ENCODE results near the gene KIF2C. TPM values are rescaled to one million over a fixed set of nuclear protein-coding genes. Genes with fewer than 3 reads are reported as not detected.
"Not testable (repeated sequence)": the region's sequence is repeated elsewhere in the genome, so short reads cannot be mapped to it uniquely, and the experiment has no call there.

KIF2C gene
- total and polyA plus RNA-seq, 4 experiments from 2014 or later = 0.16 to 1.5 (median 1.4) TPM; not detected in 1

- H3K36me3 Mint-ChIP-seq = no peaks in the 10 kb centered on the region
- Histone ChIP-seq H3K27me3 (ENCODE audit: insufficient read depth, low read length) (no peaks in the 10 kb centered on the region), H3K36me3 (ENCODE audit: insufficient read depth, low read length) (no peaks in the 10 kb centered on the region), H3K27ac (ENCODE audit: low read depth, low read length) (no peak overlapping the region), H3K4me3 (ENCODE audit: low read length in 2 of 2) (no peak overlapping the region), H3K9me3 (ENCODE audit: control insufficient read depth in 1 of 2, low read length in 2 of 2) (no peaks in the 10 kb centered on the region), H3K4me1 (ENCODE audit: insufficient read depth, low read length) (peaks cover 22% of the 10 kb centered on the region)
- ChIA-PET POLR2A (ENCODE audit: partially characterized antibody) (interaction anchor here (8.5 kb wide), 1 partner anchor 42 kb away, joined by 122 read pairs; the partner anchor contains the start of gene RPS8), CTCF (ENCODE audit: partially characterized antibody) (interaction anchor here (1.1 to 9.9 kb wide), 4 partner anchors 16 to 759 kb away, joined by 3 to 175 read pairs (median 4); no protein-coding TSS in a partner anchor)
- intact Hi-C loops (cut with micrococcal nuclease) = loop anchor here (5.0 kb wide), 3 partner anchors 74 to 759 kb away; partner anchors contain the start of genes BTBD19, DYNLT4, HECTD3 and TESK2
- no peaks in the 10 kb centered on the region for H3K27me3 Mint-ChIP-seq
- no peaks in the 10 kb centered on the region for H3K9me3 Mint-ChIP-seq
- H3K4me1 Mint-ChIP-seq = peaks cover 15 to 31% (median 23%) of the 10 kb centered on the region in 4 donors
- H3K27ac Mint-ChIP-seq = no peak overlapping the region
- DNase-seq = no peak
- H3K4me3 Mint-ChIP-seq = peak overlapping the region in 1 of 8 donors; percentile 48
Observed at GRCh38 chr1:44733784-44734183, 5.9 kb upstream of the KIF2C start.

GRCh38 chr1:44735992-44736391 is 3.6 kb upstream of the KIF2C start:
- no peak overlapping the region for H3K27ac ChIP-seq (ENCODE audit: low read depth, low read length)
- H3K9me3 ChIP-seq (ENCODE audit: control insufficient read depth in 1 of 2, low read length in 2 of 2) = no peaks in the 10 kb centered on the region
- POLR2A ChIA-PET (ENCODE audit: partially characterized antibody) = interaction anchor here (1.0 to 1.4 kb wide), 3 partner anchors 13 to 39 kb away, joined by 3 to 5 read pairs (median 5); partner anchors contain the start of gene RPS8
- Mint-ChIP-seq H3K9me3 (no peaks in the 10 kb centered on the region), H3K4me3 (no peak overlapping the region), H3K27ac (no peak overlapping the region), H3K4me1 (peaks cover 13 to 32% (median 25%) of the 10 kb centered on the region in 4 donors), H3K36me3 (peaks cover 0 to 2% of the 10 kb centered on the region in 2 donors), H3K27me3 (no peaks in the 10 kb centered on the region)
- H3K4me1 ChIP-seq (ENCODE audit: insufficient read depth, low read length) = peaks cover 21% of the 10 kb centered on the region
- CTCF ChIA-PET (ENCODE audit: partially characterized antibody) = interaction anchor here (1.0 to 9.9 kb wide), 4 partner anchors 9 to 48 kb away, joined by 3 to 175 read pairs (median 4); no protein-coding TSS in a partner anchor
- no peaks in the 10 kb centered on the region for H3K36me3 ChIP-seq (ENCODE audit: insufficient read depth, low read length)
- H3K27me3 ChIP-seq (ENCODE audit: insufficient read depth, low read length) = no peaks in the 10 kb centered on the region
- intact Hi-C loops (cut with micrococcal nuclease) = loop anchor here (5.0 kb wide), 1 partner anchor 846 kb away; the partner anchor contains the start of gene NASP
- no peak for DNase-seq
- H3K4me3 ChIP-seq (ENCODE audit: low read length in 2 of 2) = no peak overlapping the region

GRCh38 chr1:44738953-44739306 is 707 bp upstream of the KIF2C start:
- Histone ChIP-seq H3K4me3 (ENCODE audit: low read length in 2 of 2) (peak overlapping the region; percentile 78 to 82), H3K4me1 (ENCODE audit: insufficient read depth, low read length) (peaks cover 15% of the 10 kb centered on the region), H3K27ac (ENCODE audit: low read depth, low read length) (peak overlapping the region; percentile 79)
- Mint-ChIP-seq H3K4me1 (peaks cover 5 to 26% (median 15%) of the 10 kb centered on the region in 4 donors), H3K4me3 (peak overlapping the region; percentile 92 to 98 (median 95)), H3K27ac (peak overlapping the region; percentile 95 to 97 (median 96))
- POLR2A ChIA-PET (ENCODE audit: partially characterized antibody) = interaction anchor here (0.5 to 2.4 kb wide), 8 partner anchors 8 to 80 kb away, joined by 3 to 25 read pairs (median 4); partner anchors contain the start of genes PLK3, RNU5D-1 and RPS8
- intact Hi-C loops (cut with micrococcal nuclease) = loop anchor here (1.0 to 5.0 kb wide), 4 partner anchors 8 to 843 kb away; partner anchors contain the start of genes MUTYH, NASP, RNU5D-1 and RPS8
- not testable (repeated sequence) for H3K36me3 Mint-ChIP-seq; H3K27me3 Mint-ChIP-seq; DNase-seq; H3K36me3 ChIP-seq (ENCODE audit: insufficient read depth, low read length); H3K9me3 ChIP-seq (ENCODE audit: control insufficient read depth in 1 of 2, low read length in 2 of 2); H3K9me3 Mint-ChIP-seq; H3K27me3 ChIP-seq (ENCODE audit: insufficient read depth, low read length)
- CTCF ChIA-PET (ENCODE audit: partially characterized antibody) = interaction anchor here (1.2 kb wide), 1 partner anchor 8 kb away, joined by 5 read pairs; the partner anchor contains the start of gene RNU5D-1

- Histone ChIP-seq H3K9me3 (ENCODE audit: control insufficient read depth in 1 of 2, low read length in 2 of 2) (no peaks in the 10 kb centered on the region), H3K36me3 (ENCODE audit: insufficient read depth, low read length) (no peaks in the 10 kb centered on the region), H3K4me1 (ENCODE audit: insufficient read depth, low read length) (peaks cover 15% of the 10 kb centered on the region), H3K27me3 (ENCODE audit: insufficient read depth, low read length) (no peaks in the 10 kb centered on the region), H3K27ac (ENCODE audit: low read depth, low read length) (peak overlapping the region; percentile 79), H3K4me3 (ENCODE audit: low read length in 2 of 2) (peak overlapping the region; percentile 78 to 82)
- DNase-seq = no peak
- POLR2A ChIA-PET (ENCODE audit: partially characterized antibody) = interaction anchor here (1.9 to 2.4 kb wide), 4 partner anchors 10 to 60 kb away, joined by 6 to 25 read pairs (median 11); partner anchors contain the start of genes PLK3, RNU5D-1 and RPS8
- H3K9me3 Mint-ChIP-seq = no peaks in the 10 kb centered on the region
- H3K4me3 Mint-ChIP-seq = peak overlapping the region; percentile 92 to 98 (median 95)
- H3K36me3 Mint-ChIP-seq = peaks cover 0 to 2% of the 10 kb centered on the region in 2 donors
- H3K4me1 Mint-ChIP-seq = peaks cover 5 to 26% (median 15%) of the 10 kb centered on the region in 4 donors
- peak overlapping the region in 6 of 7 donors; percentile 95 to 97 (median 96) for H3K27ac Mint-ChIP-seq
- H3K27me3 Mint-ChIP-seq = no peaks in the 10 kb centered on the region
- CTCF ChIA-PET (ENCODE audit: partially characterized antibody) = interaction anchor here (1.3 to 2.2 kb wide), 3 partner anchors 9 to 25 kb away, joined by 3 to 11 read pairs (median 10); partner anchors contain the start of gene RNU5D-1
- intact Hi-C loops (cut with micrococcal nuclease) = no loop called here
Observed at GRCh38 chr1:44740179-44740617, 561 bp downstream of the KIF2C start.

- H3K27ac Mint-ChIP-seq = peak overlapping the region in 1 of 7 donors; percentile 40
- H3K27me3 ChIP-seq (ENCODE audit: insufficient read depth, low read length) = no peaks in the 10 kb centered on the region
- H3K9me3 Mint-ChIP-seq = no peaks in the 10 kb centered on the region
- H3K36me3 Mint-ChIP-seq = peaks cover 0 to 2% of the 10 kb centered on the region in 2 donors
- no peaks in the 10 kb centered on the region for H3K27me3 Mint-ChIP-seq
- H3K4me1 ChIP-seq (ENCODE audit: insufficient read depth, low read length) = peaks cover 21% of the 10 kb centered on the region
- CTCF ChIA-PET (ENCODE audit: partially characterized antibody) = interaction anchor here (0.5 to 4.9 kb wide), 5 partner anchors 12 to 566 kb away, joined by 3 to 20 read pairs (median 5); partner anchors contain the start of gene RNU5D-1
- H3K36me3 ChIP-seq (ENCODE audit: insufficient read depth, low read length) = no peaks in the 10 kb centered on the region
- no peak overlapping the region for H3K4me3 ChIP-seq (ENCODE audit: low read length in 2 of 2)
- POLR2A ChIA-PET (ENCODE audit: partially characterized antibody) = interaction anchor here (0.6 to 2.1 kb wide), 4 partner anchors 12 to 36 kb away, joined by 3 to 8 read pairs (median 4); partner anchors contain the start of genes RNU5D-1 and RPS8
- intact Hi-C loops (cut with micrococcal nuclease) = no loop called here
- no peaks in the 10 kb centered on the region for H3K9me3 ChIP-seq (ENCODE audit: control insufficient read depth in 1 of 2, low read length in 2 of 2)
- peaks cover 9 to 32% (median 16%) of the 10 kb centered on the region in 4 donors for H3K4me1 Mint-ChIP-seq
- H3K4me3 Mint-ChIP-seq = peak overlapping the region in 1 of 8 donors; percentile 18
- no peak for DNase-seq
- no peak overlapping the region for H3K27ac ChIP-seq (ENCODE audit: low read depth, low read length)
Observed at GRCh38 chr1:44743211-44743610, 3.6 kb downstream of the KIF2C start.

GRCh38 chr1:44747878-44748277 is 8.2 kb downstream of the KIF2C start:
- Mint-ChIP-seq H3K4me3 (no peak overlapping the region), H3K36me3 (no peaks in the 10 kb centered on the region), H3K27ac (peak overlapping the region in 2 of 7 donors; percentile 26 to 57), H3K27me3 (no peaks in the 10 kb centered on the region), H3K9me3 (no peaks in the 10 kb centered on the region), H3K4me1 (peaks cover 0 to 10% (median 4%) of the 10 kb centered on the region in 4 donors)
- Histone ChIP-seq H3K36me3 (ENCODE audit: insufficient read depth, low read length) (no peaks in the 10 kb centered on the region), H3K27me3 (ENCODE audit: insufficient read depth, low read length) (no peaks in the 10 kb centered on the region), H3K9me3 (ENCODE audit: control insufficient read depth in 1 of 2, low read length in 2 of 2) (no peaks in the 10 kb centered on the region), H3K4me3 (ENCODE audit: low read length in 2 of 2) (no peak overlapping the region), H3K4me1 (ENCODE audit: insufficient read depth, low read length) (peaks cover 6% of the 10 kb centered on the region), H3K27ac (ENCODE audit: low read depth, low read length) (no peak overlapping the region)
- intact Hi-C loops (cut with micrococcal nuclease) = no loop called here
- CTCF ChIA-PET (ENCODE audit: partially characterized antibody) = interaction anchor here (1.1 to 4.9 kb wide), 3 partner anchors 16 to 38 kb away, joined by 3 to 20 read pairs (median 4); partner anchors contain the start of gene RNU5D-1
- DNase-seq = no peak
- POLR2A ChIA-PET (ENCODE audit: partially characterized antibody) = interaction anchor here (0.6 to 2.1 kb wide), 3 partner anchors 16 to 238 kb away, joined by 3 to 8 read pairs (median 3); partner anchors contain the start of gene RNU5D-1

- no peak overlapping the region for H3K27ac ChIP-seq (ENCODE audit: low read depth, low read length)
- intact Hi-C loops (cut with micrococcal nuclease) = no loop called here
Observed at GRCh38 chr1:44757420-44757819, 17.8 kb downstream of the KIF2C start.

More at GRCh38 chr1:44757420-44757819, 17.8 kb downstream of the KIF2C start:
- Mint-ChIP-seq H3K27me3 (no peaks in the 10 kb centered on the region), H3K9me3 (no peaks in the 10 kb centered on the region), H3K4me1 (peaks cover 0 to 4% (median 2%) of the 10 kb centered on the region in 4 donors), H3K27ac (peak overlapping the region in 1 of 7 donors; percentile 12), H3K4me3 (no peak overlapping the region), H3K36me3 (no peaks in the 10 kb centered on the region)
- DNase-seq = no peak
- CTCF ChIA-PET (ENCODE audit: partially characterized antibody) = no interaction called here
- H3K27me3 ChIP-seq (ENCODE audit: insufficient read depth, low read length) = no peaks in the 10 kb centered on the region
- no peaks in the 10 kb centered on the region for H3K9me3 ChIP-seq (ENCODE audit: control insufficient read depth in 1 of 2, low read length in 2 of 2)
- no peaks in the 10 kb centered on the region for H3K4me1 ChIP-seq (ENCODE audit: insufficient read depth, low read length)
- POLR2A ChIA-PET (ENCODE audit: partially characterized antibody) = no interaction called here
- no peak overlapping the region for H3K4me3 ChIP-seq (ENCODE audit: low read length in 2 of 2)
- H3K36me3 ChIP-seq (ENCODE audit: insufficient read depth, low read length) = no peaks in the 10 kb centered on the region
